ENCODE measurements around the gene C2orf66.

C2orf66 gene

GRCh38 chr2:196809260-196809659 lies at the start of gene C2orf66:
Gene C2orf66 (minus strand): TSS chr2:196809355. CDS start chr2:196809336, 19 bp downstream.
- no peak for DNase-seq

- DNase-seq, result no peak
Measured at GRCh38 chr2:196854629-196855028, 45.5 kb upstream of the C2orf66 start.

- no peak for DNase-seq
Measured at GRCh38 chr2:196853301-196854087, 44.3 kb upstream of the C2orf66 start.

- no peak for DNase-seq
Measured at GRCh38 chr2:196851088-196851487, 41.9 kb upstream of the C2orf66 start.

GRCh38 chr2:196849895-196850294 lies 40.7 kb upstream of the C2orf66 start:
- DNase-seq, result no peak

- no peak for DNase-seq
Measured at GRCh38 chr2:196846295-196846694, 37.1 kb upstream of the C2orf66 start.

- DNase-seq, result no peak
Measured at GRCh38 chr2:196845371-196845770, 36.2 kb upstream of the C2orf66 start.

GRCh38 chr2:196840171-196840570 lies 31.0 kb upstream of the C2orf66 start:
- DNase-seq, result no peak

GRCh38 chr2:196839574-196839973 lies 30.4 kb upstream of the C2orf66 start:
- no peak for DNase-seq

GRCh38 chr2:196836440-196836839 lies 27.3 kb upstream of the C2orf66 start:
- no peak for DNase-seq

GRCh38 chr2:196830701-196831100 lies 21.5 kb upstream of the C2orf66 start:
- no peak for DNase-seq

- DNase-seq, result no peak
Measured at GRCh38 chr2:196827356-196827755, 18.2 kb upstream of the C2orf66 start.

GRCh38 chr2:196823750-196824522 lies 14.8 kb upstream of the C2orf66 start:
- DNase-seq, result no peak

- DNase-seq, result no peak
Measured at GRCh38 chr2:196821195-196821594, 12.0 kb upstream of the C2orf66 start.

- DNase-seq, result no peak
Measured at GRCh38 chr2:196808083-196808665, 981 bp downstream of the C2orf66 start.

- DNase-seq, result no peak
Measured at GRCh38 chr2:196804381-196804780, 4.8 kb downstream of the C2orf66 start.

- DNase-seq, result no peak
Measured at GRCh38 chr2:196802401-196802800, 6.8 kb downstream of the C2orf66 start.

- DNase-seq, result no peak
Measured at GRCh38 chr2:196801674-196802261, 7.4 kb downstream of the C2orf66 start.

- DNase-seq, result no peak
Measured at GRCh38 chr2:196798980-196799379, 10.2 kb downstream of the C2orf66 start.

- DNase-seq, result no peak
Measured at GRCh38 chr2:196792865-196793264, 16.3 kb downstream of the C2orf66 start.

- no peak for DNase-seq
Measured at GRCh38 chr2:196783431-196784094, 25.6 kb downstream of the C2orf66 start.

- DNase-seq, result no peak
Measured at GRCh38 chr2:196767101-196767500, 42.1 kb downstream of the C2orf66 start.

- no peak for DNase-seq
Measured at GRCh38 chr2:196759378-196759706, 49.8 kb downstream of the C2orf66 start.
